ENCODE data around the gene STX4.

Gene STX4

GRCh38 chr16:31079342-31079944 is 46.1 kb downstream of the STX4 start:
- Mint-ChIP-seq H3K27ac (peak overlapping the region; percentile 6), H3K9me3 (no peaks in the 10 kb centered on the region), H3K36me3 (ENCODE audit: low read depth) (peaks cover 28% of the 10 kb centered on the region), H3K4me1 (ENCODE audit: low read depth) (peaks cover 34% of the 10 kb centered on the region), H3K4me3 (no peak overlapping the region), H3K27me3 (no peaks in the 10 kb centered on the region)

- no peaks in the 10 kb centered on the region for H3K9me3 Mint-ChIP-seq
- no peaks in the 10 kb centered on the region for H3K27me3 Mint-ChIP-seq
- H3K27ac Mint-ChIP-seq, result no peak overlapping the region
- H3K36me3 Mint-ChIP-seq (ENCODE audit: low read depth), result peaks cover 22% of the 10 kb centered on the region
- H3K4me1 Mint-ChIP-seq (ENCODE audit: low read depth), result peaks cover 27% of the 10 kb centered on the region
- H3K4me3 Mint-ChIP-seq, result no peak overlapping the region
Observed at GRCh38 chr16:31080035-31080629, 46.8 kb downstream of the STX4 start.

GRCh38 chr16:31080756-31081419 is 47.5 kb downstream of the STX4 start:
- Mint-ChIP-seq H3K27me3 (no peaks in the 10 kb centered on the region), H3K36me3 (ENCODE audit: low read depth) (peaks cover 21% of the 10 kb centered on the region), H3K4me1 (ENCODE audit: low read depth) (peaks cover 20% of the 10 kb centered on the region), H3K27ac (no peak overlapping the region), H3K4me3 (no peak overlapping the region), H3K9me3 (no peaks in the 10 kb centered on the region)

DNA sequence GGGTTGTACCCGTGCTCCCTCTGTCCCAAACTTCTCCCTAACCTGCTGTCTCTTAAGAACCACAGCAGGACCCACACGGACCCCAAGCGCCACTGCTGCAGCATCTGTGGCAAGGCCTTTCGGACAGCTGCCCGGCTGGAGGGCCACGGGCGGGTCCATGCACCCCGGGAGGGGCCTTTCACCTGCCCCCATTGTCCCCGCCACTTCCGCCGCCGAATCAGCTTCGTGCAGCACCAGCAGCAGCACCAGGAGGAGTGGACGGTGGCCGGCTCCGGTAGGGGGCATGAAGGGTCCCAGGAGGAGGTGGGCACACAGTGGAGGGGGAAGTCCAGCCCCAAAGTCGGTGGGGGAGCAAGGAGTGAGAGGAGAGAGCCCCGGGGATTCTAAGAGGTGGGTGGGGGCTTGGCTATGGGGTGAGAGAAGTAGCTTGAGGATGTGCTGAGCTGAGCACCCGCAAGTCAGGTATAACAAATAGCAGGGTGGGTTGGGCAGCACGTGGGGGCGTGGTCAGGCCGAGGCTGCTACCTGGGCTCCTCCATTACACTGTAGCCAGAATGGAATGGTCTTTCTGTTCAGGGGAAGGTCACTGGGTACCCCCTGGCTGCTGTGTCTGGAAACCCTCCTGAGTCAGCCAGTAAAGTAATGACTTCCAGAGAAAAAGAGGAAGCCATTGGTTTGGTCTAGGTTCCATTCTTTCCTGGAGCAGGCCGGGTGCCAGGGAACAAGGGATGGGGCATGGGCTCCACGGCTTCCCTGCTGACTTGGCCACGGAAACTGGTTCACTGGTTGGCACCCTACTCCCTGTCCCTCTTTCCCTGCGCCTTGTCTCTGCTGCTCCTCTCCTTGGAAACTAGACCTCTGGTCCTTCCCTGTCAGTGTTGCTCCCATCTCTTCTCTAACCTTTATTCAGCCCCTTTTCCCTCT is 48.3 kb downstream of the STX4 start:
- Mint-ChIP-seq H3K9me3 (no peaks in the 10 kb centered on the region), H3K4me3 (no peak overlapping the region), H3K4me1 (ENCODE audit: low read depth) (peaks cover 17% of the 10 kb centered on the region), H3K27me3 (no peaks in the 10 kb centered on the region), H3K36me3 (ENCODE audit: low read depth) (peaks cover 21% of the 10 kb centered on the region), H3K27ac (peak overlapping the region; percentile 19)

GRCh38 chr16:31082368-31083045 is 49.1 kb downstream of the STX4 start:
- Mint-ChIP-seq H3K4me1 (ENCODE audit: low read depth) (peaks cover 17% of the 10 kb centered on the region), H3K9me3 (no peaks in the 10 kb centered on the region), H3K36me3 (ENCODE audit: low read depth) (peaks cover 21% of the 10 kb centered on the region), H3K4me3 (no peak overlapping the region), H3K27me3 (no peaks in the 10 kb centered on the region), H3K27ac (peak overlapping the region; percentile 19)

DNA sequence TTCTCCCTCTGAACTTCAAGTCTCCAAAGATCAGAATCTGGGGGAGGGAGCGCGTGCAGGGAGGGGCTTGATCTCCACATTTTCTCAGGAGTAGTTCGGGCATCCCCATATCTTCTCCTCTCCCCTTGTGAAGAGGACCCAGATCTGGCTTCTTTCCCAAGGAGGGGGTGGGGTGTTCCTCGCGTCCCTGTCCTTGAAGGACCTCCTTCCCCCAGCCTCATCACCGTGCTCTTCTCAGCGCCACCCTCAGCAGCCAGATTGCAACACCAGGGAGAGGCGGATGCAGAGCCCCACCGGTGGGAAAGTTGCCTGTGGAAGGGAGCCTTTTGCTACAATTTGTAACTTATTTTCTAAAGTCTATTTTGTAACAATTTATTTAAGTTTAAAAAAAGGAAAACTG is 49.7 kb downstream of the STX4 start:
- H3K27me3 Mint-ChIP-seq, result no peaks in the 10 kb centered on the region
- H3K9me3 Mint-ChIP-seq, result no peaks in the 10 kb centered on the region
- no peak overlapping the region for H3K27ac Mint-ChIP-seq
- H3K4me3 Mint-ChIP-seq, result no peak overlapping the region
- peaks cover 16% of the 10 kb centered on the region for H3K4me1 Mint-ChIP-seq (ENCODE audit: low read depth)
- H3K36me3 Mint-ChIP-seq (ENCODE audit: low read depth), result peaks cover 17% of the 10 kb centered on the region

DNA sequence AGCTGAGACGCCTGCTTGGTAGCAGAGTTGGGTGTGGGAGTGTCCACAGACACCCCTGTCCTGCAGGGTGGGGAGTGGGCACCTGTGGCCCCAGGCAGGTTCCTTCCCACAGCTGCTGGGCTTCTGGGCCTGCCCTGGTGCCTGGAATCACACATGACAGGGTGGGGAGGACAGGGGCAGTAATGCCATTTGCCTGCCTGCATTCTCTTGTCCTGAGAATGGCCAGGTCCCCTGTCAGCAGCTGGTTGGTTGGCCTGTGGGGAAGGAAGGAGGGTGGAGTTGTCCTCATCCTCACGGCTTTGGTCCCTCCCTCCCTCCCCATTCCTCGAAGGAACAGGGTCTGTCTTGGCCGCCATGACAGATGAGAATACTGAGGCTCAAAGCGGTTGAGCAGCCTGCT is 50.2 kb downstream of the STX4 start:
- H3K9me3 Mint-ChIP-seq, result no peaks in the 10 kb centered on the region
- no peaks in the 10 kb centered on the region for H3K27me3 Mint-ChIP-seq
- no peak overlapping the region for H3K27ac Mint-ChIP-seq
- H3K4me1 Mint-ChIP-seq (ENCODE audit: low read depth), result peaks cover 11% of the 10 kb centered on the region
- H3K4me3 Mint-ChIP-seq, result no peak overlapping the region
- H3K36me3 Mint-ChIP-seq (ENCODE audit: low read depth), result peaks cover 12% of the 10 kb centered on the region

- H3K4me1 Mint-ChIP-seq (ENCODE audit: low read depth), result peaks cover 11% of the 10 kb centered on the region
- no peak overlapping the region for H3K4me3 Mint-ChIP-seq
- peaks cover 8% of the 10 kb centered on the region for H3K36me3 Mint-ChIP-seq (ENCODE audit: low read depth)
- H3K9me3 Mint-ChIP-seq, result no peaks in the 10 kb centered on the region
- H3K27ac Mint-ChIP-seq, result no peak overlapping the region
- H3K27me3 Mint-ChIP-seq, result no peaks in the 10 kb centered on the region
Observed at GRCh38 chr16:31083981-31084380, 50.6 kb downstream of the STX4 start.

DNA sequence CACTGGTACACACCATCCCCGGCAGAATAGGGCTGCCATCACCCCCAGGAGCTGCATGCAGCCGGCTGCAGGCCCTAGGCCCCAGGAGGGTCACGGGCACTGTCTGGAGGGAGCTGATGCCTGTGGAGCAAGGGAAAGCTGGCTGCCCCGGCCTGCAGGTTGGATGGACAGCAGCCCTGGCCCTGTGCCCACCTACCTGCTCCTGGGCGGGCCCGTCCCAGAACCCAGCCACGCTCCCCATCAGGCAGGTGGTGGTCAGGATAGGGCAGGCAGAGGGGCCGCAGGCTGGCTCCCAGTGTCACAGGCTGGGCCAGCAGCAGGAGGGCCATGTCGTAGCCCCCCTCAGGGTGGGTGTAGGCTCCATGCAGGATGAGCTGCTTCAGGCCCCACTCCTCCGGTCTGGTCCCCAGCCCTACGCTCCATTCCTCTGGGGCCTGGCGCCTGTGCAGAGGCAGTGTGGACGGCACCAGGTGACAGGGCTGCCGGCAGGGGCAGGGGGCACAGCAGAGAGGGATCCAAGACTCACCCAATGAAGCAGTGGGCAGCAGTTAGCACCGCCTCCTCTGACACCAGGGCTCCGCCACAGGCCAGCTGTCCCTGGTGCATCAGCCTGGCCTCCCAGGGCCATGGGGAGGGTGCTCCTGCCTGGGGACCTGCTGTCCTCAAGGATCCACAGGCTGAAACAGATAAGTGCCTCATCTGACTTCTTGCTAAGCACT is 51.4 kb downstream of the STX4 start:
- H3K36me3 Mint-ChIP-seq (ENCODE audit: low read depth), result peaks cover 6% of the 10 kb centered on the region
- peaks cover 8% of the 10 kb centered on the region for H3K4me1 Mint-ChIP-seq (ENCODE audit: low read depth)
- H3K27ac Mint-ChIP-seq, result no peak overlapping the region
- no peak overlapping the region for H3K4me3 Mint-ChIP-seq
- no peaks in the 10 kb centered on the region for H3K9me3 Mint-ChIP-seq
- no peaks in the 10 kb centered on the region for H3K27me3 Mint-ChIP-seq

DNA sequence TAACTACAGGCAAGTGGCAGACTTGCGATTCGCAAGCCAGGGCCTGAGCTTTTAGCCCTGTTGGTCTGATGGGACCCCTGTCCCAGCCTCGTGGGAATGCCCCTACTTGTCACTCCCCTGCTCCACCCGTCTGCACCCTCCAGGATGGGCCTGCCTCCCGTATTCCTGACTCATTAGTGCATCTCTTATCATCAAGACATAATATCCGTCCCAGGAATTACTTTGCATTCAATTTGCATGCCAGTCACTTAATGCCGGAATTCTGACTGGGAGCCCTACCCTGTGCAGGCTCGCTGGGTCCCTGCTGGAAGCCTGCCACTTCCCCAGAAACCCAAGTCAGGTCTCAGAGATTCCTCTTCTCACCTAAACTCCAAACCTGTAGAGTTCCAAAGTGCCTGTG is 52.1 kb downstream of the STX4 start:
- Mint-ChIP-seq H3K9me3 (no peaks in the 10 kb centered on the region), H3K27me3 (no peaks in the 10 kb centered on the region), H3K27ac (no peak overlapping the region), H3K4me1 (ENCODE audit: low read depth) (peaks cover 6% of the 10 kb centered on the region), H3K4me3 (no peak overlapping the region), H3K36me3 (ENCODE audit: low read depth) (peaks cover 9% of the 10 kb centered on the region)

GRCh38 chr16:31085873-31086628 is 52.7 kb downstream of the STX4 start:
- Mint-ChIP-seq H3K4me1 (ENCODE audit: low read depth) (no peaks in the 10 kb centered on the region), H3K27me3 (no peaks in the 10 kb centered on the region), H3K9me3 (no peaks in the 10 kb centered on the region)

DNA sequence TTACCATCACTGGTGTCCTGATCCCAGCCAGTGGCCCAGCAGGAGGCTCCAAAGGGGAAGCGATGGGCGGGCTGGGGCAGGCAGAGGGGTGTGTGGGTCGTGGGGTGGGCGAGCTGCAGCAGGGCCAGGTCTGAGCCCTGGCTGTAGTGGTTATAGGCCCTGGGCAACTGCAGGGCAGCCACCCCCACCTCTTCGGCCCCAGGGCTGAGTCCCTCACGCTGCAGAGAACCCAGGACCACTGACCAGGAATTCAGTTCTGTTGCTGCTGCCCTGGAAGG is 53.2 kb downstream of the STX4 start:
- H3K27ac Mint-ChIP-seq, result no peak overlapping the region
- H3K4me3 Mint-ChIP-seq, result no peak overlapping the region
- H3K36me3 Mint-ChIP-seq (ENCODE audit: low read depth), result peaks cover 15% of the 10 kb centered on the region
- no peaks in the 10 kb centered on the region for H3K9me3 Mint-ChIP-seq
- H3K4me1 Mint-ChIP-seq (ENCODE audit: low read depth), result no peaks in the 10 kb centered on the region
- no peaks in the 10 kb centered on the region for H3K27me3 Mint-ChIP-seq

More at GRCh38 chr16:31085873-31086628, 52.7 kb downstream of the STX4 start:
- H3K36me3 Mint-ChIP-seq (ENCODE audit: low read depth), result peaks cover 15% of the 10 kb centered on the region
- H3K4me3 Mint-ChIP-seq, result no peak overlapping the region
- no peak overlapping the region for H3K27ac Mint-ChIP-seq

- Mint-ChIP-seq H3K4me3 (no peak overlapping the region), H3K4me1 (ENCODE audit: low read depth) (peaks cover 2% of the 10 kb centered on the region), H3K27me3 (no peaks in the 10 kb centered on the region), H3K9me3 (no peaks in the 10 kb centered on the region), H3K27ac (no peak overlapping the region), H3K36me3 (ENCODE audit: low read depth) (peaks cover 15% of the 10 kb centered on the region)
Observed at GRCh38 chr16:31087481-31087880, 54.1 kb downstream of the STX4 start.
